OCI-LY7 (cell line): ENCODE measurements around the gene ROR2. TPM values are rescaled to one million over a fixed set of nuclear protein-coding genes. Genes with fewer than 3 reads are reported as not detected.

Experiments
- BruUV-seq: library from RNA; stranded (reverse); fragments of 400-500 nt; replicated peaks from 2 replicates; lab custom pipeline; 2021; lab: Mats Ljungman, UMichigan
- CTCF ChIA-PET: fragments of 300-600 bp; sonication (Branson Sonifier 250); formaldehyde crosslinking; loops from one replicate; lab custom pipeline; 2022; ENCODE audit warnings: antibody characterized with exemption; ENCODE audit not compliant: unreplicated experiment; lab: Charles Lee
- POLR2A ChIA-PET: fragments of 300-600 bp; sonication (Branson Sonifier 250); formaldehyde crosslinking; loops from one replicate; lab custom pipeline; 2022; ENCODE audit warnings: antibody characterized with exemption; lab: Charles Lee
- DNase-seq: peaks from one replicate; pipeline ENCODE4 v3.0.0-alpha.2; 2015; ENCODE audit warnings: low spot score
- H2AFZ ChIP-seq: fragments of 200-600 bp; sonication (generic), shearing (Covaris generic); 2 replicates; pipeline ENCODE4 v1.6.1; 2014; ENCODE audit warnings: mild to moderate bottlenecking, antibody characterized with exemption, low read length, moderate library complexity
- H3K27ac ChIP-seq: fragments of 200-600 bp; sonication (generic); 2 replicates; pipeline ENCODE4 v1.5.1; 2014; ENCODE audit warnings: mixed run types, low read depth, mild to moderate bottlenecking, moderate library complexity, low read length, inconsistent platforms; ENCODE audit not compliant: poor library complexity, severe bottlenecking
- H3K36me3 ChIP-seq: fragments of 200-600 bp; sonication (generic); 2 replicates; pipeline ENCODE4 v1.6.1; 2014; ENCODE audit warnings: mild to moderate bottlenecking, antibody characterized with exemption, low read length, moderate library complexity, mixed read lengths; ENCODE audit not compliant: insufficient read depth
- H3K4me1 ChIP-seq: fragments of 200-600 bp; sonication (generic); 2 replicates; pipeline ENCODE4 v1.5.1; 2014; ENCODE audit warnings: mild to moderate bottlenecking, low read length; ENCODE audit not compliant: insufficient read depth, poor library complexity, severe bottlenecking
- H3K4me2 ChIP-seq: fragments of 200-600 bp; sonication (generic); 2 replicates; pipeline ENCODE4 v1.6.1; 2014; ENCODE audit warnings: mild to moderate bottlenecking, low read length
- H3K4me3 ChIP-seq: fragments of 200-600 bp; sonication (generic); 2 replicates; pipeline ENCODE4 v1.5.1; 2014; ENCODE audit warnings: mild to moderate bottlenecking, low read depth, low read length; ENCODE audit not compliant: poor library complexity, severe bottlenecking
- H3K79me2 ChIP-seq: fragments of 200-600 bp; sonication (generic); 2 replicates; pipeline ENCODE4 v1.6.1; 2016; ENCODE audit warnings: low read depth, mild to moderate bottlenecking, low read length, moderate library complexity, mixed read lengths; ENCODE audit not compliant: insufficient read depth
- H3K9me2 ChIP-seq: fragments of 200-600 bp; sonication (generic); 2 replicates; pipeline ENCODE4 v1.6.1; 2016; ENCODE audit warnings: mild to moderate bottlenecking, low read length, mixed read lengths; ENCODE audit not compliant: insufficient read depth
- H3K9me3 ChIP-seq: fragments of 200-600 bp; sonication (generic); 2 replicates; pipeline ENCODE4 v1.6.1; 2014; ENCODE audit warnings: mild to moderate bottlenecking, mixed run types, low read length, mixed read lengths
- H4K20me1 ChIP-seq: fragments of 200-600 bp; sonication (generic); 2 replicates; pipeline ENCODE4 v1.6.1; 2014; ENCODE audit warnings: mild to moderate bottlenecking, antibody characterized with exemption, low read length, moderate library complexity, mixed read lengths; ENCODE audit not compliant: insufficient read depth
- EZH2phosphoT487 ChIP-seq: fragments of 200-600 bp; sonication (generic); IDR thresholded peaks from 2 replicates; pipeline ENCODE4 v1.6.1; 2018; ENCODE audit warnings: low read depth, borderline replicate concordance, mild to moderate bottlenecking, mixed run types, antibody characterized with exemption, low read length, moderate library complexity, mixed read lengths
- intact Hi-C: fragments of 100-400 bp; cut with micrococcal nuclease; formaldehyde crosslinking; loops from one replicate; pipeline ENCODE4 v1.10.0; 2022; ENCODE audit not compliant: unreplicated experiment
- total RNA-seq, 2 experiments: library from RNA; depleted of rRNA in 1 of 2; stranded (reverse); fragments of >200 nt in 1 of 2; shearing (Covaris generic) in 1 of 2; gene quantifications; 2 replicates each; pipeline ENCODE4 v1.2.3, GENCODE V29; 2014 to 2022
- TF ChIP-seq, protein P1 (sequence below): fragments of 200-600 bp; sonication (generic); conservative IDR thresholded peaks from 2 replicates; pipeline ENCODE4 v1.5.1; 2014; ENCODE audit warnings: mild to moderate bottlenecking, antibody characterized with exemption, low read length, moderate library complexity, mixed read lengths

ROR2 gene
- total RNA-seq, 2 experiments from 2014 or later, result 0.10 to 0.19 TPM

DNA sequence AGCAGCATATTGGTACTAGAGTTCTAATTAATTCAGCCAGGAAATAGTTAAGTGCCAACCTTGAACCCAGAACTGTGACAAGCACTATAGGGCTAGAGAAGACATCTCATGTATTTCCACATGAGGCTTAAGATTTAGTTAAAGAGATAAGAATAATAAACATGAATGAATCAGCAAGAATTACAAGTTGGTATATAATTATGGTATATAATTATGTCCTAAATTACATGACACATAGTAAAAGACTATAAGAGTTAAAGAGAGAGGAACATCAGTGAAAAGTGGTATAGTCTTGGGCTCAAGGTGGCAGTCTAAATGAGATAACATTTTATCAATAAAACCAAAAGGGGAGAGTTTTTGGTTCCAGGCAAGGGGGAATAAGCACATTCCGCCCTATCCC, 303.3 kb downstream of the ROR2 start:
- POLR2A ChIA-PET, result interaction anchor here (0.6 kb wide), 1 partner anchor 1396 kb away, joined by 3 read pairs; no protein-coding TSS in a partner anchor
- Histone ChIP-seq H3K4me3 (no peak overlapping the region), H3K79me2 (no peaks in the 10 kb centered on the region), H2AFZ (no peak overlapping the region), H3K4me2 (no peak overlapping the region), H3K27ac (no peak overlapping the region), H3K36me3 (no peaks in the 10 kb centered on the region), H3K9me3 (no peaks in the 10 kb centered on the region), H3K9me2 (no peaks in the 10 kb centered on the region), H4K20me1 (no peaks in the 10 kb centered on the region), H3K4me1 (no peaks in the 10 kb centered on the region)
- intact Hi-C loops, result no loop called here
- CTCF ChIA-PET, result no interaction called here
- DNase-seq, result no peak
- BruUV-seq, result no TSS peak
- no peak for TF ChIP-seq EZH2phosphoT487
- TF ChIP-seq, protein P1, sequence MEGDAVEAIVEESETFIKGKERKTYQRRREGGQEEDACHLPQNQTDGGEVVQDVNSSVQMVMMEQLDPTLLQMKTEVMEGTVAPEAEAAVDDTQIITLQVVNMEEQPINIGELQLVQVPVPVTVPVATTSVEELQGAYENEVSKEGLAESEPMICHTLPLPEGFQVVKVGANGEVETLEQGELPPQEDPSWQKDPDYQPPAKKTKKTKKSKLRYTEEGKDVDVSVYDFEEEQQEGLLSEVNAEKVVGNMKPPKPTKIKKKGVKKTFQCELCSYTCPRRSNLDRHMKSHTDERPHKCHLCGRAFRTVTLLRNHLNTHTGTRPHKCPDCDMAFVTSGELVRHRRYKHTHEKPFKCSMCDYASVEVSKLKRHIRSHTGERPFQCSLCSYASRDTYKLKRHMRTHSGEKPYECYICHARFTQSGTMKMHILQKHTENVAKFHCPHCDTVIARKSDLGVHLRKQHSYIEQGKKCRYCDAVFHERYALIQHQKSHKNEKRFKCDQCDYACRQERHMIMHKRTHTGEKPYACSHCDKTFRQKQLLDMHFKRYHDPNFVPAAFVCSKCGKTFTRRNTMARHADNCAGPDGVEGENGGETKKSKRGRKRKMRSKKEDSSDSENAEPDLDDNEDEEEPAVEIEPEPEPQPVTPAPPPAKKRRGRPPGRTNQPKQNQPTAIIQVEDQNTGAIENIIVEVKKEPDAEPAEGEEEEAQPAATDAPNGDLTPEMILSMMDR, result no peak

DNA sequence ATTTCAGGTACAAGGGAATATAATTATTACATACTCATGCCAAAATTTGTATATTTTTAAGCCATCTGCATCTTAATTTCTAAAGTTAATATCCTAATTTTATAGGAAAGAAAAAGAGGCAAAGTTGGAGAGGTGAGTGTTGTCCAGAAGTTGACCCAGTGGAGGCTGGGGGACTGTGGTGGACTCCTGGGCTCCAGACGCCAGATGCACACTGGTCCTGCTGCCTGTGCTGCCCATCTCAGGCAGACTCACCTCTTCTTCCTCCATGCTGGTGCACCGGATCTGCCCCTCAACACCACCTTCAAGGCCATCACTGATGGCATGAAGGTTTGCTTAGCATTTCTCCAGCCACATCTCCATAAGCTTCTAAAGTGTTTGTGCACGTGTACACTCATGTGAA, 305.6 kb downstream of the ROR2 start:
- Histone ChIP-seq H3K4me2 (no peak overlapping the region), H2AFZ (no peak overlapping the region), H3K36me3 (no peaks in the 10 kb centered on the region), H3K9me3 (no peaks in the 10 kb centered on the region), H3K4me3 (no peak overlapping the region), H3K79me2 (no peaks in the 10 kb centered on the region), H3K9me2 (no peaks in the 10 kb centered on the region), H3K4me1 (no peaks in the 10 kb centered on the region), H4K20me1 (no peaks in the 10 kb centered on the region), H3K27ac (no peak overlapping the region)
- DNase-seq, result no peak
- no peak for TF ChIP-seq EZH2phosphoT487
- TF ChIP-seq, protein P1, result no peak
- CTCF ChIA-PET, result no interaction called here
- no TSS peak for BruUV-seq
- POLR2A ChIA-PET, result no interaction called here
- intact Hi-C loops, result no loop called here

DNA sequence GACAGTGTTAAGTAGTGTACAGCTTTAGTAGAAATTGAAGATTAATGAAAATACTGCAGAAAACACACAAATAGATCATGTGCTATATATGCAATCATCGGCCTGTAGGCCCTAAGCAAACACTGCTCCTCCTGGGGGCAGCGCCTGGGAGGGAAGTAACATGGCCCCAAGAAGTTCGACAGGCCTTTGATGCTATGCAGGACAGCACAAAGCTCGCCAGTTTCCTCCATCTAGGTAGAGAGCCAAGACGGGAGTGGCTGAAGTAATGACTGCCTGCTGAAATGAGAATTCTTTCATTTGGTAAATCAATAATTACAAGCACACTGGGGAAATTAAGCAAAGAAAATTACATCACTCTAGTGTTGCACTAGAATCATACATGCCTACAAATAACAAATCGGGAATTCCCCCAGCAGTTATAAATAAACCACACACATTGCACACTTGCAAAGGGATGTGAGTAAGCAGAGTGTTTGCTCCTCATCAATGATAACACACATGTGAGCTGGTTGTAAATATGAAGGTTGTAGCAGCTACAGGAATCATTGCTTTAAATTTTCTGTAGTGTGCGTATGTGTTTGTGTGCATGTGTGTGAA, 306.4 kb downstream of the ROR2 start:
- Histone ChIP-seq H3K4me3 (no peak overlapping the region), H3K36me3 (no peaks in the 10 kb centered on the region), H3K9me3 (no peaks in the 10 kb centered on the region), H3K9me2 (no peaks in the 10 kb centered on the region), H4K20me1 (no peaks in the 10 kb centered on the region), H2AFZ (no peak overlapping the region), H3K79me2 (no peaks in the 10 kb centered on the region), H3K4me2 (no peak overlapping the region), H3K4me1 (no peaks in the 10 kb centered on the region), H3K27ac (no peak overlapping the region)
- TF ChIP-seq, protein P1, result no peak
- TF ChIP-seq EZH2phosphoT487, result no peak
- ChIA-PET POLR2A (no interaction called here), CTCF (no interaction called here)
- no peak for DNase-seq
- BruUV-seq, result no TSS peak
- intact Hi-C loops, result no loop called here
